H1 (cell line): Measurements from ENCODE around the gene SLC12A8. TPM values are rescaled to one million over a fixed set of nuclear protein-coding genes. Genes with fewer than 3 reads are reported as not detected.

Source experiments
- CTCF ChIA-PET: fragments of 300-600 bp; sonication (Branson Sonifier 250); formaldehyde crosslinking; loops from one replicate; lab custom pipeline; 2021; ENCODE audit not compliant: partially characterized antibody; lab: Charles Lee
- POLR2A ChIA-PET: fragments of 300-600 bp; sonication (Branson Sonifier 250); formaldehyde crosslinking; loops from one replicate; lab custom pipeline; 2021; ENCODE audit warnings: inconsistent platforms; ENCODE audit not compliant: partially characterized antibody; lab: Charles Lee
- DNase-seq, 2 experiments: peaks; one replicate each; pipeline versions ENCODE4 v3.0.0 to v3.0.0-alpha.2; 2010 to 2022; ENCODE audit warnings: low spot score in 2 of 2, low read depth in 1 of 2, mixed read lengths in 1 of 2
- FAIRE-seq: peaks from 2 replicates; lab custom pipeline; 2011; peaks lifted over from hg19 to GRCh38; lab: Jason Lieb, UNC
- H2AFZ ChIP-seq: 2 replicates; pipeline ENCODE4 v1.8.1; 2012; ENCODE audit warnings: low read length, inconsistent platforms
- H2AK5ac ChIP-seq: 2 replicates; pipeline ENCODE4 v1.6.1; 2013; ENCODE audit warnings: low read depth, low read length
- H2BK120ac ChIP-seq: replicated peaks from 2 replicates; pipeline ENCODE3; 2013; ENCODE audit warnings: low read depth, low read length, inconsistent platforms
- H2BK12ac ChIP-seq: 2 replicates; pipeline ENCODE4 v1.6.1; 2013; ENCODE audit warnings: low read depth, low read length
- H2BK15ac ChIP-seq: 2 replicates; pipeline ENCODE4 v1.6.1; 2013; ENCODE audit warnings: low read length
- H2BK20ac ChIP-seq: 2 replicates; pipeline ENCODE4 v1.6.1; 2013; ENCODE audit warnings: low read length
- H2BK5ac ChIP-seq: 2 replicates; pipeline ENCODE4 v1.6.1; 2013; ENCODE audit warnings: low read depth, low read length
- H3K14ac ChIP-seq: 2 replicates; pipeline ENCODE4 v1.6.1; 2013; ENCODE audit warnings: inconsistent platforms; ENCODE audit not compliant: insufficient read length
- H3K18ac ChIP-seq: 2 replicates; pipeline ENCODE4 v1.6.1; 2013; ENCODE audit warnings: low read length; ENCODE audit errors: extremely low read depth
- H3K23ac ChIP-seq: 2 replicates; pipeline ENCODE4 v1.6.1; 2013; ENCODE audit warnings: inconsistent platforms; ENCODE audit not compliant: insufficient read length
- H3K23me2 ChIP-seq: 2 replicates; pipeline ENCODE4 v1.6.1; 2013; ENCODE audit warnings: low read depth, low read length
- H3K27ac ChIP-seq: 2 replicates; pipeline ENCODE4 v1.6.1; 2011; ENCODE audit warnings: low read depth, low read length, inconsistent platforms
- H3K27me3 ChIP-seq, 4 experiments: replicated peaks in 1 of 4; 1 replicate in 1 of 4; 2 replicates in 3 of 4; pipeline versions ENCODE4 v1.6.1 to v1.8.1; 2011 to 2013; ENCODE audit warnings: low read length in 3 of 4, mild to moderate bottlenecking in 3 of 4, inconsistent platforms in 2 of 4, mixed read lengths in 2 of 4, moderate library complexity in 1 of 4; ENCODE audit not compliant: control insufficient read depth in 3 of 4, insufficient read depth in 3 of 4; ENCODE audit errors: extremely low read depth in 1 of 4
- H3K36me3 ChIP-seq, 4 experiments: 2 replicates each; pipeline versions ENCODE4 v1.6.1 to v1.8.1; 2011 to 2013; ENCODE audit warnings: mild to moderate bottlenecking in 4 of 4, low read length in 3 of 4, moderate library complexity in 2 of 4, control low read depth in 1 of 4, inconsistent platforms in 1 of 4; ENCODE audit not compliant: insufficient read depth in 4 of 4, control insufficient read depth in 2 of 4
- H3K4ac ChIP-seq: replicated peaks from 2 replicates; pipeline ENCODE3; 2013; ENCODE audit warnings: low read length, low read depth, mixed read lengths, inconsistent platforms; ENCODE audit not compliant: insufficient read length
- H3K4me1 ChIP-seq, 4 experiments: replicated peaks in 1 of 4; 1 replicate in 1 of 4; 2 replicates in 3 of 4; pipeline versions ENCODE4 v1.6.1 to v1.8.1; 2011 to 2013; ENCODE audit warnings: low read length in 3 of 4, inconsistent platforms in 2 of 4, mixed read lengths in 1 of 4; ENCODE audit not compliant: insufficient read depth in 4 of 4, control insufficient read depth in 3 of 4
- H3K4me2 ChIP-seq, 2 experiments: 2 replicates each; pipeline versions ENCODE4 v1.6.1 to v1.8.1; 2011 to 2013; ENCODE audit warnings: low read depth in 2 of 2, low read length in 2 of 2, control low read depth in 1 of 2, inconsistent platforms in 1 of 2, mild to moderate bottlenecking in 1 of 2; ENCODE audit not compliant: insufficient read depth in 1 of 2
- H3K4me3 ChIP-seq, 4 experiments: fragments of 200-600, 300-600 bp in 1 of 4; sonication (generic), shearing (Covaris generic), sonication (Bioruptor Twin) in 1 of 4; 2 replicates each; pipeline versions ENCODE4 v1.5.1 to v1.8.1; 2011 to 2016; ENCODE audit warnings: low read length in 4 of 4, low read depth in 3 of 4, control low read depth in 2 of 4, inconsistent platforms in 2 of 4, mild to moderate bottlenecking in 2 of 4, mixed read lengths in 1 of 4, moderate library complexity in 1 of 4; ENCODE audit not compliant: insufficient read depth in 2 of 4; ENCODE audit errors: extremely low read depth in 1 of 4
- H3K56ac ChIP-seq: replicated peaks from 2 replicates; pipeline ENCODE3; 2013; ENCODE audit warnings: low read depth, mild to moderate bottlenecking, mixed read lengths, low read length, inconsistent platforms; ENCODE audit not compliant: insufficient read length
- H3K79me1 ChIP-seq: 2 replicates; pipeline ENCODE4 v1.6.1; 2013; ENCODE audit warnings: low read depth, low read length, control low read depth
- H3K79me2 ChIP-seq, 2 experiments: 2 replicates each; pipeline versions ENCODE4 v1.6.1 to v1.8.1; 2012 to 2013; ENCODE audit warnings: low read length in 2 of 2, mild to moderate bottlenecking in 2 of 2, inconsistent platforms in 1 of 2; ENCODE audit not compliant: insufficient read depth in 2 of 2, control insufficient read depth in 1 of 2
- H3K9ac ChIP-seq, 4 experiments: replicated peaks in 1 of 4; 1 replicate in 1 of 4; 2 replicates in 3 of 4; pipeline versions ENCODE4 v1.6.1 to v1.8.1; 2011 to 2013; ENCODE audit warnings: low read depth in 3 of 4, low read length in 3 of 4, control low read depth in 2 of 4, mild to moderate bottlenecking in 2 of 4, moderate library complexity in 2 of 4, inconsistent platforms in 1 of 4; ENCODE audit errors: extremely low read depth in 1 of 4
- H3K9me3 ChIP-seq, 2 experiments: 2 replicates each; pipeline versions ENCODE4 v1.6.1 to v1.8.1; 2012 to 2013; ENCODE audit warnings: mild to moderate bottlenecking in 2 of 2, moderate library complexity in 2 of 2, control low read depth in 1 of 2, inconsistent platforms in 1 of 2, low read depth in 1 of 2, low read length in 1 of 2, mixed read lengths in 1 of 2; ENCODE audit not compliant: insufficient read depth in 2 of 2
- H4K20me1 ChIP-seq, 2 experiments: replicated peaks in 1 of 2; 2 replicates each; pipeline versions ENCODE3 to v1.8.1; 2011 to 2013; ENCODE audit warnings: inconsistent platforms in 2 of 2, low read length in 2 of 2, mild to moderate bottlenecking in 1 of 2; ENCODE audit not compliant: insufficient read depth in 2 of 2, control insufficient read depth in 1 of 2
- H4K5ac ChIP-seq: 2 replicates; pipeline ENCODE4 v1.6.1; 2013; ENCODE audit warnings: low read length, low read depth, mixed read lengths, inconsistent platforms; ENCODE audit not compliant: insufficient read length
- H4K8ac ChIP-seq: 2 replicates; pipeline ENCODE4 v1.8.0; 2013; ENCODE audit warnings: mild to moderate bottlenecking, moderate library complexity, low read length, inconsistent platforms; ENCODE audit not compliant: insufficient read depth; ENCODE audit errors: extremely low read depth
- H4K91ac ChIP-seq: replicated peaks from 2 replicates; pipeline ENCODE3; 2013; ENCODE audit warnings: low read length, mixed read lengths, inconsistent platforms; ENCODE audit not compliant: insufficient read length
- POLR2AphosphoS5 ChIP-seq: IDR thresholded peaks from 2 replicates; pipeline ENCODE4 v1.6.1; 2011; ENCODE audit warnings: low read depth, low read length
- WGBS, 2 experiments: shearing (Covaris generic) in 1 of 2; methylation state at CpG; one replicate each; pipeline versions ENCODE4 v1.1.6 to v1.1.7; 2013 to 2015; ENCODE audit warnings: low lambda C conversion rate in 2 of 2, mixed read lengths in 2 of 2, inconsistent platforms in 1 of 2, low coverage in 1 of 2, missing lambda C conversion rate in 1 of 2; ENCODE audit not compliant: insufficient replicate concordance in 2 of 2, insufficient coverage in 1 of 2, insufficient read length in 1 of 2; ENCODE audit errors: extremely low coverage in 1 of 2, missing lambda C conversion rate in 1 of 2; 5-methylcytosine and 5-hydroxymethylcytosine counted together
- polyA plus RNA-seq, 7 experiments: library from polyadenylated mRNA; depleted of rRNA in 3 of 7; stranded (reverse) in 5 of 7; unstranded in 2 of 7; fragments of >200 nt in 5 of 7; fragments of 200-250 nt in 2 of 7; gene quantifications; 1 replicate in 5 of 7; 2 replicates in 1 of 7; 4 replicates in 1 of 7; pipeline versions ENCODE4 v1.2.1 to v1.2.3, GENCODE V29; 2011 to 2013; ENCODE audit warnings: missing spikeins in 2 of 7, mixed read lengths in 2 of 7
- total RNA-seq: library from RNA; stranded (reverse); fragmentation: NEBNext Ultra II Directional; extraction: Animal tissue kit (Norgen Biotek cat#: 25700); gene quantifications from 2 replicates; pipeline ENCODE4 v1.2.1, GENCODE V29; 2021

The SLC12A8 gene
- total and polyA plus RNA-seq, 2 of the 8 experiments (the other 6 are each of a cell fraction or from before 2014, with no cell fraction given), result 13.7 to 14.4 TPM

DNA sequence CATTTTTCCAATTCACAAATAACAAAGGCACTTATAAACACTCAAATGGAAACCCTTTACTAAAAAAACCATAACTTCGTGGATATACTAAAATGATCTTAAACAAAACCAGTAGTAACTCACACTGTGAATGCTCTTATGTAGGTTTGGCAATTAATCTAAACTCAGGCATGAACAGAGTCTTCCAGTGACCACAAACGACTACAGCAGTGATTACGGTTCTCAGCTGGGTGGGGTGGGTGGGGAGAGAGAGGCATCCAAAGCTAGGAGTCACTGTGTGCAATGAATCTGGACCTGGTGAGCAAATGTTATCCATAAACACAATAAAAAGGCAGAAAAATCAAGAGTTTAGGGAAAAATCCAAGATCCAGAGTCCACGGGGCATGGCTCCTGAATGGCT is 21.3 kb downstream of the SLC12A8 start:
- Histone ChIP-seq H3K79me2 (no peaks in the 10 kb centered on the region), H3K23ac (no peak overlapping the region), H3K4ac (no peak overlapping the region), H3K4me2 (no peak overlapping the region), H3K36me3 (peaks cover 0 to 10% (median 2%) of the 10 kb centered on the region in 4 experiments; a peak in 3 of 8 replicates), H2BK20ac (no peak overlapping the region), H4K20me1 (no peaks in the 10 kb centered on the region), H2BK15ac (no peak overlapping the region), H3K4me1 (peaks cover 3 to 17% (median 11%) of the 10 kb centered on the region in 4 experiments), H3K56ac (no peak overlapping the region), H3K27ac (no peak overlapping the region), H4K91ac (no peak overlapping the region), H2BK120ac (no peak overlapping the region), H3K18ac (no peak overlapping the region), H3K9ac (no peak overlapping the region), H3K79me1 (no peaks in the 10 kb centered on the region), H3K4me3 (no peak overlapping the region), H2BK12ac (no peak overlapping the region), H3K14ac (no peak overlapping the region), H3K9me3 (no peaks in the 10 kb centered on the region; a peak in 1 of 4 replicates), H3K27me3 (no peaks in the 10 kb centered on the region), H2AK5ac (no peak overlapping the region), H4K8ac (no peak overlapping the region), H4K5ac (no peak overlapping the region), H2BK5ac (no peak overlapping the region), H3K23me2 (no peaks in the 10 kb centered on the region), H2AFZ (no peak overlapping the region)
- ChIA-PET POLR2A (interaction anchor here (1.4 kb wide), 1 partner anchor 38 kb away, joined by 4 read pairs; no protein-coding TSS in a partner anchor), CTCF (interaction anchor here (0.5 to 3.9 kb wide), 5 partner anchors 11 to 246 kb away, joined by 3 to 16 read pairs (median 6); no protein-coding TSS in a partner anchor)
- 87% methylated on average over 4 of the region's 4 CpGs; no CpG with 5 or more reads in 1 of the 2 experiments for WGBS, 2 experiments
- DNase-seq (no peak), FAIRE-seq (no peak)
- TF ChIP-seq POLR2AphosphoS5, result no peak
